ENCODE measurements around the gene ERVH48-1.

GRCh38 chr21:42878993-42879787, 46.2 kb downstream of the ERVH48-1 start, which contains the start of gene WDR4:
- TF ChIP-seq CTCF (IDR thresholded peaks at IDR 0.05; ENCODE audit: extremely low read depth in 1 of 2, insufficient read depth in 1 of 2, low read depth in 1 of 2, low read length in 2 of 2) (no peak), POLR2A (IDR thresholded peaks at IDR 0.05; ENCODE audit: low read depth, low read length) (peak; percentile 96), POLR2AphosphoS5 (IDR thresholded peaks at IDR 0.05; ENCODE audit: insufficient read depth, low read depth, low read length) (peak; percentile 81), EZH2 (IDR thresholded peaks at IDR 0.05; ENCODE audit: borderline replicate concordance, low read depth, low read length, severe bottlenecking) (no peak), MAX (IDR thresholded peaks at IDR 0.05; ENCODE audit: insufficient read depth, insufficient read length) (peak; percentile 96), JUN (IDR thresholded peaks at IDR 0.05; ENCODE audit: borderline replicate concordance, insufficient read depth, insufficient read length, low read depth) (peak; percentile 45), MYC (IDR thresholded peaks at IDR 0.05; ENCODE audit: low read depth, low read length) (peak; percentile 98), FOS (IDR thresholded peaks at IDR 0.05; ENCODE audit: borderline replicate concordance, insufficient read depth, low read length) (no peak)
